HG02571 (cell line): Measurements from ENCODE around the gene ACTR6.
A peak's percentile ranks its signal among the peaks of the same experiment; 100 is the strongest.

Source experiments
- ATAC-seq: cut with Tn5 transposase; IDR thresholded peaks from one replicate; pipeline ENCODE4 v1.9.1; 2021; ENCODE audit warnings: mild to moderate bottlenecking, moderate library complexity; ENCODE audit not compliant: unreplicated experiment

ACTR6 gene

DNA sequence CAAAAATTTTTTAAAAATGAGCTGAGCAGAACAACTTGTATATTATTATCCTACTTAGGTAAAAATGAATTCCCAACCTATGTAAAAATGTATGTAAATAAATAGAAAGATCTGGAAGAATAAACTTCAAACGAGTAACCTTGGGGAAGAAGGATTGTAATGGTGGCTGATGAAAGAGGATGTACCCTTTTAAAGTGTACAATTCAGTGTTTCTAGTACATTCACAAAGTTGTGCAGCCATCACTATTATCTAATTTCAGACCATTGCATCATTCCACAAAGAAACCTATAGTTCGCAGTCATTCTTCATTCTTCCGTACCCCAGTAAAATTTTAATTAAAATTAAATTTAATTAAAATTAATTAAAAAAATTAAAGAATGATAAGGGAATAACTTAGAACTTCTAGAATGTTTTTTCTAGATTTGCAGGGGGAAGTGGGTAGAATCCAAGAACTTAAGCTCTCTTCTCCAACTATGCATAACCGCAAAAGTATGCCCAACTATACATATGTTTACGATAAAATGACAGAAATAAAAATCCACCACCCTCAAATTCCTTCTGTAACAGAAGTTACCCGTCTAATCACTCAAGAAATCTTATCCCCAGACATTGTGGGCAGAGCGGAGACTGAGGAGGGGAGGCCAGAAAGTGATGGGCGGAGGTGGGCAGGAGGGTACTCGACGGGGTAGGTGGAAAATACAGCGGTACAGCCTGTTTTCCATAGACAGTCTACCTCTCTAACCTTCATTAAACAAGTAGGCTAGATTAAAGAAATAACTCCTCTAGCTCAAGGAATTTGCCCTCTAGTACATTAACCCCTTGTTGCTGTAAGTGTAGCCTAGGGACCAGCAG, 65.3 kb downstream of the ACTR6 start:
- peak; percentile 5 for ATAC-seq

DNA sequence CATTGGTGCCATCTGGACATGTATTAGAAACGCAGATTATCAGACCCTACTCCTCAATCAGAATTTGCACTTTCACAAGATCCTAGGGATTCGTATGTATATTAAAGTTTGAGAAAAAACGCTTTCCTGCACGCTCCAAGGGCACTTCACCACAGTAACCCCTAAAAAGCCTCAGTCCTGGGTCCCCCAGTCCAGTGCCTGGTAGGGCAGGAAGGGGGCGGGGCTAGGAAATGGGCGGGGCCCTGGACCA, 65.9 kb downstream of the ACTR6 start:
- peak; percentile 82 for ATAC-seq

DNA sequence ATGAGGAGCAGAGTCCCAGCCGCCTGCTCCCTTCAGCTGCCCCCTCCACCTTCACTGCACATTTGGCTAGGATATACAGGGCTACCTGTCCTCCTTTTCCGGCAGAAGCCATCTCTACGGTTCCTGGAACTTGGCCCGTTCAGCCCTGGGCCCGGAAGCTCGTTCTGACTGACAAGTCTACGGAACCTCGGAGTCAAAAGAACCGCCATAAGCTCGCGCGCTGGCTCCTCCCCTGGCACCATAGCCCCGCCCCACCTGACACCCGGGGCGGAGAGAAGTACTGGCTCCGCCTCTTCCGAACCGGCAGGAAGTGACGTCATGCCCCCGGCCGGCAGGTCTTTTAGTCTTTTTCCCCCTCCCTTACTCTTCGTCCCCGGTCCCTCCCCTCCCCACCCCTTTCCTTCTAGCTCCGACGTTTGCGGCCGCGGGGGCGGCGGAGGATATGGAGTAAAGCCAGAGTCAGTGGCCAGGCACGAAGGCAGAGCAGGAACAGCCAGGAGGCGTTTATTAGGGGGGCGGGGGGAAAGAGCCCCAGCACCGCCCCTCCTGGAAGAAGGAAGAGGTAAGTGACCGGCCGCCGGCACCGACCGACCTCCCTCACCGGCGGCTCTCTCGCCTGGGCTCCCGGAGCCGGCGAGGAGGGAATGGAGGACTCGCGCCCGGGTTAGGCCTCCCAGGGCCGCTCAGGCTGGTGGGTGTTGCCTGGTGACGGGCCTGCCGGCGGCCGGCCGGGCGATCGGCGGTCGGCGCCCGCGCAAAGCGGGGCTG, 66.4 kb downstream of the ACTR6 start, which contains the start of the genes DEPDC4 and SCYL2:
Gene DEPDC4 (minus strand): TSS at position 245 of the 768 bp plus-strand sequence. CDS start 3 bp downstream, at position 242.
Gene SCYL2 (plus strand): TSS at position 343 of the 768 bp plus-strand sequence. CDS start 15,794 bp downstream, outside the sequence.
- peak; percentile 94 for ATAC-seq

DNA sequence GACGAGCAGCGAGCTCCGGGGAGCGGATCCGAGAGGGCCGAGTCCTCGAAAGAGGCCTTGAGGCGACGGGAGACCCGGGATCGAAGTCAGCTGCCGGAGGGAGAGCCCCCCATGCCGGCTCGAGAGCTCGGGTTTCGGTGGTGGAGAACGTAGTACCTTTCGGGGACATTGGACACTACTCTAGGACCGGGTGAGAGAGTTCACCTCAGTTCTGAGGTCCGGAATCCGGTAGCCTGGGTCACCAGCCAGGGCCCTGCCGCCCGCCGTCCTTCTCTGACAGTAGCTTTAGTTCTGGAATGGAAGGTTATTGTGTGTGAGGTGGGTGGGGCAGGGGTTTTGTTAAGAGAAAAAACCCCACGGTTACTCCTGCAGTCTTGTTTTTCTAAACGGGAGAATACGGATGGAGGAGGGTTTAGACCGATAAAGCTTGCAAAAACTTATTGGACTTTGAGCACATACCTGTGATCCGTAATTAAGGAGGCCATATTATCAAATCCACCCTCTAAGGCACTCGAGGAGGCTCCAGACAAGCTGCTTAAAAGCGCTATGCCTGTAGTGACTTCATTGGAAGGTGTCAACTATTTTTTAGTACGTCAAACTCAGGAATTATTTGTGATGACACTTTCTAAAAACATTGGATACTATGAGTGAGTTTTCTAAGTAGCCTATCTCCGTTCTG, 67.1 kb downstream of the ACTR6 start:
- ATAC-seq, result peak; percentile 11

DNA sequence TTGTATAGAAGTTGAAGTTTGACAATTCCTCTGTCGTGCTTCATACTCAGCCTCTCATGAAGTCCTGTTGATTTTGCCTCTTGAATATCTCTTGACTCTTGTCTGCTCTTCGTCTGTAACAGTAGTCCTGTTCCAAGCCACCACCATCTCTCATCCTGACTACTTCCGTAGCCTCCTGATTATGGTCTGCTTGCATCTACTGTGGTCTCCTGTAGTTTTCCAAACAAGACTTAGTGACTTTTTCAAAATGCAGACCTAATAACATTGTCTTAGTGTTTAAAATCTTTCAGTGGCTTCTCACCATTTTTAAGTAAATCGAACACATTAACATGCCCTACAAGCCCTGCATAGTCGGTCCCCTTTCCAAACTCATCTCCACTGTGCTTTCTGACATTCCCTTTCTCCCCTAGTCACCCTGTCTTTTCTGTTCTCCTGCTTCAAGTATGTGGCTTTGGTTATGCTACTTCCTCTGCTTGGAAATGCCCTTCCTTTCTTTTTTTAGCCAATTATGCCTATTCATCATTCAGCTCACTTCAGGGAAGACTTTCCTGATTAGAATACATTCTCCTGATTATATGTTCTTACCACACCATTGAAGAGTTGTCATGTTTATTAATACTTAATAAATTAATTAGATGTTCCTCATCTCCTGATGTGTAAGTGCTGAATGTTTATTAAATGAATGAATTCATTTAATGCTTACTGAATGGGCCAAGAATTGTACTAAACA, 68.4 kb downstream of the ACTR6 start:
- no peak for ATAC-seq

DNA sequence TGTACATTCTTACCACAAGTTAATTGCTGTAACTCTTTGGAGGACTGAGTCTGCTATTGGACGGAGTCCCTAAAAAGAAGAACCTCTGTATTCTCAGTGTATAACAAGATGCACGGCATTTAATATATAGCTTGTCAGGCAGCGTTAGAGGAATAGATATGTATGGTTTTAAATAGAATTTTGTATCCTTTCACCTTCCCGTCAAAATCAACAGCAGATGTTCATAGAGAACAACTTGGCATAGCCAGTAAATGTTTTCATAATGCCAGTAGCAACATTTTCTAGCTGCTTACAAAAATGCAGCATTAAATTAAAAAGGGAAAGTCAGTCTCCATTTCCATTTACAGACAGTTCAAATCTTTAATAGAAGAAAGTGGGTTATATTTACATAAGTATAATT, 73.2 kb downstream of the ACTR6 start:
- ATAC-seq, result no peak
